Measurements from ENCODE around the gene TAOK2. TPM values are rescaled to one million over a fixed set of nuclear protein-coding genes. Genes with fewer than 3 reads are reported as not detected.

TAOK2 gene
- total RNA-seq, 5 donors from 2014 or later (not counting 1 experiment from before 2014, with no cell fraction given), result 26.1 to 58.3 (median 55.9) TPM

GRCh38 chr16:29972992-29973383 is 680 bp upstream of the TAOK2 start:
- 72% methylated on average over 5 of the region's 6 CpGs for WGBS (ENCODE audit: insufficient coverage)
- peak overlapping the region in 1 of 2 donors; percentile 98 for H3K4me3 ChIP-seq (ENCODE audit: control insufficient read depth in 1 of 2, extremely low read depth in 1 of 2, low read length in 1 of 2)
- no peak for ATAC-seq (replicated peaks in 1 of 4)

GRCh38 chr16:29974291-29975133 is 844 bp downstream of the TAOK2 start:
- Mint-ChIP-seq H3K4me3 (peak overlapping the region; percentile 85 to 97 (median 90)), H3K4me1 (peaks cover 23 to 41% (median 36%) of the 10 kb centered on the region in 3 donors), H3K9me3 (no peaks in the 10 kb centered on the region), H3K36me3 (peaks cover 20% of the 10 kb centered on the region), H3K27ac (peak overlapping the region; percentile 83 to 93), H3K27me3 (no peaks in the 10 kb centered on the region)
- Histone ChIP-seq H3K9me3 (no peaks in the 10 kb centered on the region), H3K36me3 (ENCODE audit: control insufficient read depth in 2 of 2, extremely low read depth in 1 of 2, insufficient read depth in 1 of 2, low read length in 1 of 2) (peaks cover 9 to 15% of the 10 kb centered on the region in 2 donors), H3K27me3 (replicated peaks in 1 of 2; ENCODE audit: control insufficient read depth in 2 of 2, extremely low read depth in 1 of 2, insufficient read depth in 2 of 2, low read length in 1 of 2) (no peaks in the 10 kb centered on the region), H3K4me3 (ENCODE audit: control insufficient read depth in 1 of 2, extremely low read depth in 1 of 2, low read length in 1 of 2) (peak overlapping the region; percentile 83 to 98), H3K4me1 (ENCODE audit: control insufficient read depth in 1 of 2, extremely low read depth in 1 of 2, insufficient read depth in 2 of 2, low read length in 2 of 2) (peaks cover 13 to 33% of the 10 kb centered on the region in 2 experiments), H3K27ac (ENCODE audit: low read length) (peak overlapping the region; percentile 78)
- CTCF ChIA-PET, result interaction anchor here in 1 of 2 donors (1.3 to 3.9 kb wide), 2 partner anchors 13 to 127 kb away, joined by 9 to 22 read pairs; partner anchors contain the start of gene TMEM219
- DNase-seq (peak in 7 of 35 experiments; percentile 7 to 41 (median 23)), ATAC-seq (replicated peaks in 1 of 4) (no peak)
- POLR2A ChIA-PET, result interaction anchor here in 1 of 2 donors (0.6 kb wide), 1 partner anchor 1101 kb away, joined by 3 read pairs; no protein-coding TSS in a partner anchor
- 1% methylated on average over 15 of the region's 31 CpGs for WGBS (ENCODE audit: insufficient coverage)

More at GRCh38 chr16:29972992-29973383, 680 bp upstream of the TAOK2 start:
- peak overlapping the region; percentile 85 to 97 (median 90) for H3K4me3 Mint-ChIP-seq
- ChIA-PET CTCF (interaction anchor here (0.5 to 3.9 kb wide), 8 partner anchors 11 to 273 kb away, joined by 3 to 22 read pairs (median 5); partner anchors contain the start of genes KCTD13 (in 1 of the 2), PAGR1 (in 1 of the 2) and TMEM219 (in 1 of the 2)), POLR2A (interaction anchor here (0.7 to 1.1 kb wide), 6 partner anchors 10 to 96 kb away, joined by 3 to 7 read pairs (median 4); partner anchors contain the start of genes TMEM219 (in 2 of the 2) and KCTD13 (in 1 of the 2))
- no peaks in the 10 kb centered on the region for H3K27me3 Mint-ChIP-seq
- peaks cover 23 to 41% (median 36%) of the 10 kb centered on the region in 3 donors for H3K4me1 Mint-ChIP-seq
- H3K9me3 ChIP-seq, result no peaks in the 10 kb centered on the region
- H3K27ac Mint-ChIP-seq, result peak overlapping the region; percentile 89 to 93
- peaks cover 13 to 33% of the 10 kb centered on the region in 2 experiments for H3K4me1 ChIP-seq (ENCODE audit: control insufficient read depth in 1 of 2, extremely low read depth in 1 of 2, insufficient read depth in 2 of 2, low read length in 2 of 2)
- H3K36me3 Mint-ChIP-seq, result peaks cover 16% of the 10 kb centered on the region
- no peaks in the 10 kb centered on the region for H3K27me3 ChIP-seq (replicated peaks in 1 of 2; ENCODE audit: control insufficient read depth in 2 of 2, extremely low read depth in 1 of 2, insufficient read depth in 2 of 2, low read length in 1 of 2)
- H3K36me3 ChIP-seq (ENCODE audit: control insufficient read depth in 2 of 2, extremely low read depth in 1 of 2, insufficient read depth in 1 of 2, low read length in 1 of 2), result peaks cover 0 to 6% of the 10 kb centered on the region in 2 donors
- H3K27ac ChIP-seq (ENCODE audit: low read length), result peak overlapping the region; percentile 62
- no peak for DNase-seq
- no peaks in the 10 kb centered on the region for H3K9me3 Mint-ChIP-seq

- POLR2A ChIA-PET, result interaction anchor here in 1 of 2 donors (0.6 kb wide), 1 partner anchor 1101 kb away, joined by 3 read pairs; no protein-coding TSS in a partner anchor
- ATAC-seq (replicated peaks in 1 of 4), result no peak
- no peaks in the 10 kb centered on the region for H3K27me3 Mint-ChIP-seq
- Histone ChIP-seq H3K27ac (ENCODE audit: low read length) (peak overlapping the region; percentile 78), H3K36me3 (ENCODE audit: control insufficient read depth in 2 of 2, extremely low read depth in 1 of 2, insufficient read depth in 1 of 2, low read length in 1 of 2) (peaks cover 9 to 22% of the 10 kb centered on the region in 2 donors), H3K4me1 (ENCODE audit: control insufficient read depth in 1 of 2, extremely low read depth in 1 of 2, insufficient read depth in 2 of 2, low read length in 2 of 2) (peaks cover 13 to 33% of the 10 kb centered on the region in 2 experiments), H3K9me3 (no peaks in the 10 kb centered on the region), H3K4me3 (ENCODE audit: control insufficient read depth in 1 of 2, extremely low read depth in 1 of 2, low read length in 1 of 2) (peak overlapping the region; percentile 83 to 98), H3K27me3 (replicated peaks in 1 of 2; ENCODE audit: control insufficient read depth in 2 of 2, extremely low read depth in 1 of 2, insufficient read depth in 2 of 2, low read length in 1 of 2) (no peaks in the 10 kb centered on the region)
- H3K4me1 Mint-ChIP-seq, result peaks cover 23 to 41% (median 36%) of the 10 kb centered on the region in 3 donors
- H3K27ac Mint-ChIP-seq, result peak overlapping the region; percentile 83 to 93
- WGBS (ENCODE audit: insufficient coverage), result 52% methylated on average over 4 of the region's 5 CpGs
- H3K36me3 Mint-ChIP-seq, result peaks cover 19% of the 10 kb centered on the region
- H3K4me3 Mint-ChIP-seq, result peak overlapping the region; percentile 85 to 97 (median 90)
- H3K9me3 Mint-ChIP-seq, result no peaks in the 10 kb centered on the region
- DNase-seq, result no peak
- CTCF ChIA-PET, result interaction anchor here in 1 of 2 donors (3.9 kb wide), 1 partner anchor 13 kb away, joined by 22 read pairs; the partner anchor contains the start of gene TMEM219
Observed at GRCh38 chr16:29975134-29975538, 1.5 kb downstream of the TAOK2 start.

GRCh38 chr16:29975811-29976511 is 2.3 kb downstream of the TAOK2 start:
- H3K9me3 Mint-ChIP-seq, result no peaks in the 10 kb centered on the region
- peaks cover 23% of the 10 kb centered on the region for H3K36me3 Mint-ChIP-seq
- ChIA-PET POLR2A (interaction anchor here in 1 of 2 donors (0.5 kb wide), 1 partner anchor 42 kb away, joined by 6 read pairs; no protein-coding TSS in a partner anchor), CTCF (interaction anchor here in 1 of 2 donors (0.6 to 3.9 kb wide), 2 partner anchors 14 to 127 kb away, joined by 3 to 22 read pairs; partner anchors contain the start of gene TMEM219)
- no peak for DNase-seq
- no peak for ATAC-seq (replicated peaks in 1 of 4)
- peak overlapping the region; percentile 78 for H3K27ac ChIP-seq (ENCODE audit: low read length)
- no peak overlapping the region for H3K4me3 ChIP-seq (ENCODE audit: control insufficient read depth in 1 of 2, extremely low read depth in 1 of 2, low read length in 1 of 2)
- peaks cover 9 to 30% of the 10 kb centered on the region in 2 donors for H3K36me3 ChIP-seq (ENCODE audit: control insufficient read depth in 2 of 2, extremely low read depth in 1 of 2, insufficient read depth in 1 of 2, low read length in 1 of 2)
- no peaks in the 10 kb centered on the region for H3K27me3 ChIP-seq (replicated peaks in 1 of 2; ENCODE audit: control insufficient read depth in 2 of 2, extremely low read depth in 1 of 2, insufficient read depth in 2 of 2, low read length in 1 of 2)
- H3K27ac Mint-ChIP-seq, result peak overlapping the region; percentile 83 to 93
- 22% methylated on average over 6 of the region's 6 CpGs for WGBS (ENCODE audit: insufficient coverage)
- no peaks in the 10 kb centered on the region for H3K27me3 Mint-ChIP-seq
- H3K4me3 Mint-ChIP-seq, result peak overlapping the region; percentile 85 to 97 (median 90)
- peaks cover 23 to 41% (median 36%) of the 10 kb centered on the region in 3 donors for H3K4me1 Mint-ChIP-seq
- peaks cover 13 to 33% of the 10 kb centered on the region in 2 experiments for H3K4me1 ChIP-seq (ENCODE audit: control insufficient read depth in 1 of 2, extremely low read depth in 1 of 2, insufficient read depth in 2 of 2, low read length in 2 of 2)
- no peaks in the 10 kb centered on the region for H3K9me3 ChIP-seq

GRCh38 chr16:29977063-29977825 is 3.6 kb downstream of the TAOK2 start:
- Mint-ChIP-seq H3K27ac (peak overlapping the region in 1 of 2 donors; percentile 66), H3K9me3 (no peaks in the 10 kb centered on the region), H3K27me3 (no peaks in the 10 kb centered on the region), H3K4me1 (peaks cover 23 to 41% (median 36%) of the 10 kb centered on the region in 3 donors), H3K4me3 (no peak overlapping the region), H3K36me3 (peaks cover 27% of the 10 kb centered on the region)
- ATAC-seq (replicated peaks in 1 of 4) (no peak), DNase-seq (no peak)
- no peak overlapping the region for H3K4me3 ChIP-seq (ENCODE audit: control insufficient read depth in 1 of 2, extremely low read depth in 1 of 2, low read length in 1 of 2)
- WGBS (ENCODE audit: insufficient coverage), result 100% methylated on average over 2 of the region's 9 CpGs
- peaks cover 13 to 33% of the 10 kb centered on the region in 2 experiments for H3K4me1 ChIP-seq (ENCODE audit: control insufficient read depth in 1 of 2, extremely low read depth in 1 of 2, insufficient read depth in 2 of 2, low read length in 2 of 2)
- CTCF ChIA-PET, result no interaction called here
- no peak overlapping the region for H3K27ac ChIP-seq (ENCODE audit: low read length)
- peaks cover 9 to 42% of the 10 kb centered on the region in 2 donors for H3K36me3 ChIP-seq (ENCODE audit: control insufficient read depth in 2 of 2, extremely low read depth in 1 of 2, insufficient read depth in 1 of 2, low read length in 1 of 2)
- POLR2A ChIA-PET, result no interaction called here
- H3K9me3 ChIP-seq, result no peaks in the 10 kb centered on the region
- no peaks in the 10 kb centered on the region for H3K27me3 ChIP-seq (replicated peaks in 1 of 2; ENCODE audit: control insufficient read depth in 2 of 2, extremely low read depth in 1 of 2, insufficient read depth in 2 of 2, low read length in 1 of 2)
